ENCODE measurements around the gene ATG101. TPM values are rescaled to one million over a fixed set of nuclear protein-coding genes. Genes with fewer than 3 reads are reported as not detected.

Gene ATG101
- total RNA-seq, 1 donor from 2014 or later, result 79.6 TPM

- no peak for DNase-seq
These were observed 26.9 kb upstream of the ATG101 start for GRCh38 chr12:52042706-52043385.

GRCh38 chr12:52043386-52044212 lies 26.2 kb upstream of the ATG101 start:
- no peak for DNase-seq

- DNase-seq, result peak; percentile 83
These were observed 25.3 kb upstream of the ATG101 start for GRCh38 chr12:52044292-52044983.

DNA sequence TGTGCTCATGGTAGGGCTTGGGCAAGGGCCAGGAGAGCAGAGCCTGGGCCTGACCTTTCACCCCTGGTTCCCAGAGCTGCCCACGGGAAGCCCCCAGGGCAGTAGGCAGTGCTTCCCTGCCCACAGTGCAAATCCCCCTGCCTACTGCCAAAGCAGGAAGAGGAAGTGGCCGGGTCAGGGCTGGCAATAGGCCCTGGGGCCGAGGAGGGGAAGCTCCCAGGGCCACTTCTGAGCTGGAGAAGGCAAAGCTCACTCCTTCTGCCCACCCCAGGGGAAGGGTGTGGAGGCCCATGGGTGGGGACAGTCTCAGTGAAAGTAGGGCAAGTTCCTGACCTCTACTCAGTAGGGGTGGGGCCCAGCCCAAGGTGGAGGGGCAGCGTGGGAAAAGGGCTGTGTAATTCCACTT lies 24.0 kb upstream of the ATG101 start:
- peak; percentile 48 for DNase-seq

- no peak for DNase-seq
These were observed 22.9 kb upstream of the ATG101 start for GRCh38 chr12:52046859-52047258.

DNA sequence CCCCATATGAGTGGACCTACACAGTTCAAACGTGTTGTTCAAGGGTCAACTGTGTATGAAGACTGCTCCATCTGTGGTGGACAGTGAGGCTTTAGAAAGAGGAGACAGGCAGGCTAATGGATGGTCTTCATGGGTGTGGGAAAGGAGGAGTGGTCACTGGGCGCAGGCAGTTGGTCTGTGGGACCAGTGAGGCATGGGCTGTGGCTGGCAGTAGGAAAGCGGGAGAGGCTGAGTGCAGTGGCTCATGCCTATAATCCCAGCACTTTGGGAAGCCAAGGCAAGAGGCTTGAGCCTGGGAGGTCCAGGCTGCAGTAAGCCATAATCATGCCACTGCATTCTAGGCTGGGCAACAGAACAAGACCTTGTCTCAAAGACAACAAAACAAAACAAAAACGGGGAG lies 20.5 kb upstream of the ATG101 start:
- no peak for DNase-seq

- DNase-seq, result no peak
These were observed 20.1 kb upstream of the ATG101 start for GRCh38 chr12:52049688-52050087.

GRCh38 chr12:52050116-52050757 lies 19.5 kb upstream of the ATG101 start:
- no peak for DNase-seq

DNA sequence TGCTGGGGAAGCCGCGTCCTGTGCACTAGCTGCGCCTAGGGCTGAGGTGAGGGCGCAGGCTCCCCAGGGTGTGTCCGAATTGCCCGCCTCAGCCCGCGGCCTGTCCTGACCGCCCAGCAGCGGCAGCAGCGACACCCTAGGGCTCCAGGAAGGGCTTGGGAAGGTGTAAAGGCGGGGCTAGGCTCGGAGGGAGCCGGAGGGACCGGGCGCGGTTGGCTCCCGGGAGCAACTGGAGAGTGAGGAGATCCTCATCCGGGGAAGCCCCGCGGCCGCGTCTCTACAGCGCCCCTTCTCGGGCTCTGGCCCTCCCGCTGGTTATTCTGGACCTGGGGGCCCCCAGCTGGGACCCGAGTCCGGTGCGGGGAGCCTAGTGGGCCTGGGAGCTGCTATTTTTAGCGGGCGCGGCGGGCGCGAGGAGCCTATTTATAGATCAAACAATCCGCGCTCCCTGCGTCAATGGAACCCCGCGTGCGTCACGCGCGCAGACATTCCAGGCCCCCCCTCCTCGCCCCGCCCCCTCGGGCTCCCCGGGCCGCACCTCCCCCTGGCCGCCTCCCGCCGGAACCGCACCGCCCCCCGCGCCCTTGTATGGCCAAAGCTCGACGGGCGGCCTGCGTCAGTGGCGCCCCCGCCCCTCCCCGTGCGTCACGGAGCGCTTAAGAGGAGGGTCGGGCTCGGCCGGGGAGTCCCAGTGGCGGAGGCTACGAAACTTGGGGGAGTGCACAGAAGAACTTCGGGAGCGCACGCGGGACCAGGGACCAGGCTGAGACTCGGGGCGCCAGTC lies 18.8 kb upstream of the ATG101 start, which contains the start of gene NR4A1:
NR4A1 (plus strand) TSS at position 685 of the 784 bp plus-strand sequence. CDS start 2,887 bp downstream, outside the sequence.
- DNase-seq, result peak; percentile 97

DNA sequence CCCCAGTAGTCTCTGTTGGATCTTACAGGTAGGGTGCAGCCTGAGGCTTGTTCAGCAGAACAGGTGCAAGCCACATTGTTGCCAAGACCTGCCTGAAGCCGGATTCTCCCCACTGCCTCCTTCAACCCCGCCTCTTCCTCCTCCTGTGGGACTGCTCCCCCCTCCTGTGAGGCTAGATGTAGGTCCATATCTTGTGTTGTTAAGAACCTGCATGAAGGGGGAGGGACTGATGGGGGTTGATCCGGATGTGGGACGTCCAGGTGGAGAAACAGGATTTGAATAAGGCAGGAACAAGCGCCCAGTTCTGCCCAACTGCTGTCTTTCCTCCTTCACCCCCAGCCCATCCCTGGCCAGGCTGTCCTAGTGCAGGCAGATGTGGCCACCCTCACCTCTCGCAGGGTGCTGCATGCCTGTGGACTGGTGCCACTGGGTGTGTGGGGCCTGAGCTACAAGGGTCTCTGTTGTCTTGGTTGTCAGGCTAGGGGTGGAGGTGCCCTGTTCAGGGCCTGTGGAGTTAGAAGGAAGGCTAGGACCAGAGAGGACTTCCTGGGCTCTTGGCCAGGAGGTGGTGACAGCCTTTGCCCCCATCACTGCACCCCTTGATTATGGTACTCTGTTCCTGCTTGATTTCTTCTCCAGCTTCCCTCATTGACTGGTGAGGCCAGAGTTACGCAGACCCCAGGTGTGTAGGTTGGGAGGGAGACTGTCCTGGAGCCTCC lies 17.2 kb upstream of the ATG101 start:
- no peak for DNase-seq

- DNase-seq, result no peak
These were observed 16.1 kb upstream of the ATG101 start for GRCh38 chr12:52053536-52054209.

GRCh38 chr12:52054231-52054832 lies 15.4 kb upstream of the ATG101 start:
- DNase-seq, result no peak

DNA sequence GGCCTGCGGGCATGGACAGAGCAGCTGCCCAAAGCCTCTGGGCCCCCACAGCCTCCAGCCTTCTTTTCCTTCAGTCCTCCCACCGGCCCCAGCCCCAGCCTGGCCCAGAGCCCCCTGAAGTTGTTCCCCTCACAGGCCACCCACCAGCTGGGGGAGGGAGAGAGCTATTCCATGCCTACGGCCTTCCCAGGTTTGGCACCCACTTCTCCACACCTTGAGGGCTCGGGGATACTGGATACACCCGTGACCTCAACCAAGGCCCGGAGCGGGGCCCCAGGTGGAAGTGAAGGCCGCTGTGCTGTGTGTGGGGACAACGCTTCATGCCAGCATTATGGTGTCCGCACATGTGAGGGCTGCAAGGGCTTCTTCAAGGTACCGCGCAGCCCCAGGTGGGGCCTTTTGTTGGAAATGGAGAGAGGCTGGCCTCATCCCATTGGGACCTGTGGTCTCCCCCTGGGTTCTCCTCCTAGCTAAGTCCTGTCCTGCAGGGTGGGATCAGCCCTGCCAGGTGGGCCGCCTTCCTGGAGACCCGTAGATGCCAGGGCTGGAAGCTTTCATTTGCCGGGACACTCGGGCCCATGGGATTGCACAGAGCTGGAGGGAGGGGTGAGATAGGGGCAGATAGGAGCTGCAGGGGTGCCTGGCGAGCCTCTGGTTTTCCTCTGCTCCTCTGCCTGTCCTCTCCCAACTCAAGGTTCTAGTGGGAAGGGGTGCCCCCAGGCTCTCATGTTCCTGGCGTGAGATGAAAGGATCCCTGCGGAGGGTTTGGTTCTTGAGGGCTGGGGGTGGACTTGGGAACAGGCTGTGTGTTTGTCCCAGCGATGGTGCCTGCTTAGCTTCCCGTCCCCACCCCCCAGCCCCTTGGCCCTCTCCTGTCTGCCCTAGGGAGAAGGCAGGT lies 14.7 kb upstream of the ATG101 start:
- no peak for DNase-seq

DNA sequence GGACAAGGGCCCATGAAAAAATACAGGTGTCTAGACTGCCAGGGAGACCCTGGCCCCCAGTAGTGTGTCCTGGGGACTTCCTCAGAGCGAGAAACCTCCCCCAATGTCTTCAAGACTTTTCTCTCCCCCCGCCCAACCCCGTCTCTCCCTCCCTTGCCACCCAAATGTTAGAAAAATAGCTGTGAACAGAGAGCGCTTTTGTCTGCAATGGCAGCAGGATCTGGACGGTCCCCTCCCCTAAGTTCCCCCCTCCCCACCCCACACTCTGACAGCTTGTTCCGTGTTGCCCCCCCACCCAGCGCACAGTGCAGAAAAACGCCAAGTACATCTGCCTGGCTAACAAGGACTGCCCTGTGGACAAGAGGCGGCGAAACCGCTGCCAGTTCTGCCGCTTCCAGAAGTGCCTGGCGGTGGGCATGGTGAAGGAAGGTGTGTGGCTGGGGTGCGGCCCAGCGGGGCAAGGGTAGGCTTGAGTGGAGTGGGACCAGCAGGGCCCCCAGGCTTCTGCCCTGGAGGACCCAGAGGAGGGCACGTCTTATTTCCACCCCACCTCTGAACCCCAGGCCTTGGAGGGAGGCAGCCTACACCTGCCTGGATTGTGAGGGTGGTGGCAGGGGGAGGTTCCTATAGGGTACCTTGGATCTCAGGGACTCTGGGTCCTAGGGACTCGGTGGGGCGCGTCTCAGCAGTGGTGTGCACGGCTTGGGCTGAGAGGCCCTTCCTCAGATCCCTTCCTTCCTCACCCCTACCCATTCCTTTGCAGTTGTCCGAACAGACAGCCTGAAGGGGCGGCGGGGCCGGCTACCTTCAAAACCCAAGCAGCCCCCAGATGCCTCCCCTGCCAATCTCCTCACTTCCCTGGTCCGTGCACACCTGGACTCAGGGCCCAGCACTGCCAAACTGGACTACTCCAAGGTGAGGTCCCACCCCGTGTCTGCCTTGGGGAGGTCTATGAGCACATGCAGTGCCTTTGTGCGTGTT lies 13.8 kb upstream of the ATG101 start:
- DNase-seq, result no peak

DNA sequence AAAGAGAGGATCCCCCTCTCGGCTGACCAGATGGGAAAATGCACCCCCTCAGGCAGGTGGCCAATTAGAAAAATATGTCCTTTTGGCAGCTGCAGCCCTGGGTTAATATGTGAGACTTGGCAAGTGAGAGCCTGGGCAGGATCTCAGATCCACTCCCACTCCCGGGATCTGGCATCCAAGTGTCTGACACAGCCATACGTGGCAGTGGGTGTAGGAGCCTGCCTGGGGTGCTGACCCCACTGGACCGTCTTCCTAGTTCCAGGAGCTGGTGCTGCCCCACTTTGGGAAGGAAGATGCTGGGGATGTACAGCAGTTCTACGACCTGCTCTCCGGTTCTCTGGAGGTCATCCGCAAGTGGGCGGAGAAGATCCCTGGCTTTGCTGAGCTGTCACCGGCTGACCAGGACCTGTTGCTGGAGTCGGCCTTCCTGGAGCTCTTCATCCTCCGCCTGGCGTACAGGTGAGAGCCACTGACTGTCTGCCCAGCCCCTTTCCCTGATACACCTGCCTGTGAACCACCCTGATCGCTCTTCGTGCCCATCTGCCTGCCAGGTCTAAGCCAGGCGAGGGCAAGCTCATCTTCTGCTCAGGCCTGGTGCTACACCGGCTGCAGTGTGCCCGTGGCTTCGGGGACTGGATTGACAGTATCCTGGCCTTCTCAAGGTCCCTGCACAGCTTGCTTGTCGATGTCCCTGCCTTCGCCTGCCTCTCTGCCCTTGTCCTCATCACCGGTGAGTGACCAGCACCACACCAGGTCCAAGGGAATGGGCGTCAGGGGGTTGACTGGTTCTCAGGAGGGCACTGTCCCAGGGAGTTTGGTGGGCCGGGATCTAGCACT lies 12.8 kb upstream of the ATG101 start:
- no peak for DNase-seq

GRCh38 chr12:52057638-52058576 lies 11.9 kb upstream of the ATG101 start:
- DNase-seq, result no peak
